T-helper 9 cell (primary cell): ENCODE results near the gene A2ML1.
"Not testable (repeated sequence)": the region's sequence is repeated elsewhere in the genome, so short reads cannot be mapped to it uniquely, and the experiment has no call there.

Experiments used
- DNase-seq: peaks from one replicate; pipeline ENCODE4 v3.0.0-alpha.2; 2020

A2ML1 gene

GRCh38 chr12:8911606-8912268 is 89.3 kb downstream of the A2ML1 start:
- DNase-seq: no peak

- no peak for DNase-seq
Observed at GRCh38 chr12:8912914-8913313, 90.5 kb downstream of the A2ML1 start.

GRCh38 chr12:8913702-8914032 is 91.2 kb downstream of the A2ML1 start:
- no peak for DNase-seq

GRCh38 chr12:8914033-8914715 is 91.8 kb downstream of the A2ML1 start, which contains the start of gene PHC1:
PHC1 (plus strand) TSS chr12:8914509; CDS start chr12:8917678, 3,169 bp downstream.
- peak; percentile 79 for DNase-seq

GRCh38 chr12:8914716-8915526 is 92.5 kb downstream of the A2ML1 start:
- peak; percentile 47 for DNase-seq

GRCh38 chr12:8916154-8916553 is 93.7 kb downstream of the A2ML1 start:
- no peak for DNase-seq

GRCh38 chr12:8917031-8917430 is 94.6 kb downstream of the A2ML1 start:
- DNase-seq: no peak

- no peak for DNase-seq
Observed at GRCh38 chr12:8917751-8918150, 95.3 kb downstream of the A2ML1 start.

GRCh38 chr12:8919643-8920042 is 97.2 kb downstream of the A2ML1 start:
- DNase-seq: not testable (repeated sequence)

- DNase-seq: no peak
Observed at GRCh38 chr12:8922544-8922943, 100.1 kb downstream of the A2ML1 start.
